GM23248 (cell line): ENCODE results near the gene IPO9.

Source experiments
- EZH2 ChIP-seq: fragments of 200-600 bp; sonication (generic); IDR thresholded peaks from 2 replicates; pipeline ENCODE4 v1.6.1; 2018; ENCODE audit warnings: antibody characterized with exemption, mild to moderate bottlenecking; ENCODE audit not compliant: insufficient read depth, poor library complexity, severe bottlenecking
- EZH2phosphoT487 ChIP-seq: fragments of 200-600 bp; sonication (generic); IDR thresholded peaks from 2 replicates; pipeline ENCODE4 v1.6.1; 2018; ENCODE audit warnings: antibody characterized with exemption, moderate library complexity, mild to moderate bottlenecking, low read depth; ENCODE audit not compliant: insufficient read depth

DNA sequence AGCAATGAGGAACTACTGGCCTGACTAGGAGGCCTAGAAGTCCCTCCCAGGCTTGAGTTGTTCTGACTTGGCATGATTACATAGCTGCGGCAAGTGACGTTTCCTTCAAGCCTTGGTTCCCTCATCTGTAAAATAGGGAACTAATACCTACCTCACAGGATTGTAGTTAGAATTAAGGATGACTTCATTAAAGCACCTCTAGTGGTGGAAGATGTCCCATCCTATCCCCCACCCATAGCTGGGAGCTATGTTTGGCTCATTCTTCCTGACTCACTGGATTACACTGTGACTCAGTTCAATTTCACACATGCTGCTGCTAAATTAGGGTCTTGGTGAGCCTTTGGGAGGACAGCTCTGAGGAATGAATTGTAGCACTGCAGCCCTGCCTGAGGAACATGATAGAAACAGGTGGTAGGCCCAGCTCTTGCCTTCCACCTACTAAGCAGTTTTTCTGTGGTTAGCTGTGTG lies 53.7 kb downstream of the IPO9 start:
- no peak for TF ChIP-seq EZH2
- TF ChIP-seq EZH2phosphoT487: no peak
